ENCODE results near the gene SDHB. TPM values are rescaled to one million over a fixed set of nuclear protein-coding genes. Genes with fewer than 3 reads are reported as not detected.

SDHB gene
- total and polyA plus RNA-seq, 10 of the 15 experiments (the other 5 are each of a cell fraction or from before 2014, with no cell fraction given): 101 to 319 (median 188) TPM

GRCh38 chr1:17071794-17072193 is 18.0 kb upstream of the SDHB start (continued):
- TF ChIP-seq REST (IDR thresholded peaks at IDR 0.05; ENCODE audit: low read depth, low read length) (no peak), NFXL1 (IDR thresholded peaks at IDR 0.05; ENCODE audit: borderline replicate concordance) (no peak), MTA3 (IDR thresholded peaks at IDR 0.05; ENCODE audit: borderline replicate concordance, low read length) (no peak), MEF2B (IDR thresholded peaks at IDR 0.05; ENCODE audit: partially characterized antibody, poor library complexity, severe bottlenecking) (no peak), IKZF2 (IDR thresholded peaks at IDR 0.05) (no peak)

- ChIA-PET SMC1A (ENCODE audit: uncharacterized antibody, unreplicated experiment) (no interaction called here), CTCF (no interaction called here), RAD21 (ENCODE audit: unreplicated experiment) (no interaction called here), POLR2A (no interaction called here)
- no peak for ATAC-seq
- H3K27me3 ChIP-seq (replicated peaks in 1 of 2; ENCODE audit: control insufficient read depth in 2 of 2, insufficient read depth in 2 of 2, low read length in 1 of 2): no peaks in the 10 kb centered on the region
- H3K79me2 ChIP-seq (ENCODE audit: control insufficient read depth, insufficient read depth, low read length): no peaks in the 10 kb centered on the region
- no peak overlapping the region for H3K9ac ChIP-seq (ENCODE audit: control insufficient read depth, insufficient read depth, low read length)
- intact Hi-C loops (cut with micrococcal nuclease; ENCODE audit: unreplicated experiment) (no loop called here), in situ Hi-C loops (cut with MboI) (no loop called here)
- H3K9me3 ChIP-seq (replicated peaks; ENCODE audit: control insufficient read depth, insufficient read depth, low read length): peaks cover 2% of the 10 kb centered on the region; the same call in 2 of the 3 replicates
- no peak overlapping the region for H3K27ac ChIP-seq (ENCODE audit: control insufficient read depth, insufficient read depth)
- no peak overlapping the region for H3K4me3 ChIP-seq
- no peak for FAIRE-seq
- H3K36me3 ChIP-seq (ENCODE audit: control insufficient read depth in 2 of 2, insufficient read depth in 2 of 2, low read length in 1 of 2): no peaks in the 10 kb centered on the region
- 34% methylated on average over 10 of the region's 10 CpGs for WGBS (ENCODE audit: insufficient coverage, insufficient replicate concordance, low lambda C conversion rate, missing lambda C conversion rate)
- H3K4me1 ChIP-seq (ENCODE audit: control insufficient read depth, insufficient read depth, low read length): no peaks in the 10 kb centered on the region
- no TSS peak for BruUV-seq (replicated peaks)
- H2AFZ ChIP-seq (ENCODE audit: control insufficient read depth, low read depth, low read length): no peak overlapping the region
- DNase-seq (ENCODE audit: low read depth, low spot score): no peak
- no peaks in the 10 kb centered on the region for H4K20me1 ChIP-seq (ENCODE audit: control insufficient read depth, insufficient read depth)
- H3K4me2 ChIP-seq (ENCODE audit: control insufficient read depth, insufficient read depth): no peak overlapping the region
- TF ChIP-seq ZNF687 (IDR thresholded peaks at IDR 0.05) (no peak), E2F4 (IDR thresholded peaks at IDR 0.05; ENCODE audit: low read depth, low read length) (no peak), BCL11A (IDR thresholded peaks at IDR 0.05; ENCODE audit: low read depth, low read length) (no peak), RCOR1 (conservative IDR thresholded peaks at IDR 0.05; ENCODE audit: low read depth, low read length) (no peak), FOXM1 (IDR thresholded peaks at IDR 0.05; ENCODE audit: low read depth, low read length) (no peak), SMC3 (IDR thresholded peaks at IDR 0.05; ENCODE audit: borderline replicate concordance, low read length) (no peak), HDAC2 (IDR thresholded peaks at IDR 0.05) (no peak), STAT1 (conservative IDR thresholded peaks at IDR 0.05) (no peak), IRF3 (IDR thresholded peaks at IDR 0.05) (no peak), ZBED1 (IDR thresholded peaks at IDR 0.05; ENCODE audit: borderline replicate concordance) (no peak), ESRRA (IDR thresholded peaks at IDR 0.05; ENCODE audit: low read length) (no peak)
Observed at GRCh38 chr1:17070163-17070525, 16.3 kb upstream of the SDHB start.

Measured in GM12878 (cell line).